SU-DHL-6 (cell line): ENCODE measurements around the gene RGS7.

Experiments used
- CTCF ChIP-seq: fragments of 200-600 bp; sonication (generic); IDR thresholded peaks from one replicate; pipeline ENCODE4 v1.5.1; 2017; ENCODE audit warnings: antibody characterized with exemption, mild to moderate bottlenecking, low read length, moderate library complexity; ENCODE audit not compliant: insufficient read depth, poor library complexity, severe bottlenecking
- EZH2phosphoT487 ChIP-seq: fragments of 200-600 bp; sonication (generic), shearing (Covaris generic); conservative IDR thresholded peaks from 2 replicates; pipeline ENCODE4 v1.6.1; 2018; ENCODE audit warnings: mild to moderate bottlenecking, antibody characterized with exemption, low read length, moderate library complexity, mixed read lengths

- TF ChIP-seq CTCF (no peak), EZH2phosphoT487 (no peak)
Observed at GRCh38 chr1:241357366-241358340, 648 bp upstream of the RGS7 start.
